Spleen (tissue), 11 donors: ENCODE results near the gene ANKRD44. TPM values are rescaled to one million over a fixed set of nuclear protein-coding genes. Genes with fewer than 3 reads are reported as not detected.

Source experiments
- DNase-seq: peaks from one replicate; pipeline ENCODE4 v3.0.0-alpha.2; 2020
- H3K27ac ChIP-seq, 8 donors: fragments of 200-600 bp; sonication (generic) in 7 of 8; 1 replicate in 4 of 8; 2 replicates in 4 of 8; pipeline versions ENCODE4 v1.5.0 to v1.8.0; 2016 to 2021; ENCODE audit warnings: inconsistent platforms in 4 of 8, mild to moderate bottlenecking in 4 of 8, moderate library complexity in 1 of 8
- H3K27me3 ChIP-seq, 7 donors: fragments of 200-600 bp; sonication (generic) in 6 of 7; replicated peaks in 1 of 7; 1 replicate in 4 of 7; 2 replicates in 3 of 7; pipeline versions ENCODE4 v1.5.0 to v1.8.0; 2016 to 2021; ENCODE audit warnings: inconsistent platforms in 3 of 7, mild to moderate bottlenecking in 1 of 7
- H3K36me3 ChIP-seq, 6 donors: fragments of 200-600 bp; sonication (generic) in 5 of 6; 1 replicate in 4 of 6; 2 replicates in 2 of 6; pipeline versions ENCODE4 v1.5.0 to v1.8.0; 2016 to 2021; ENCODE audit warnings: inconsistent platforms in 2 of 6
- H3K4me1 ChIP-seq, 6 donors: fragments of 200-600 bp; sonication (generic) in 5 of 6; 1 replicate in 3 of 6; 2 replicates in 3 of 6; pipeline versions ENCODE4 v1.5.0 to v1.8.0; 2016 to 2021; ENCODE audit warnings: inconsistent platforms in 3 of 6
- H3K4me3 ChIP-seq, 8 donors: fragments of 200-600 bp; sonication (generic) in 7 of 8; 1 replicate in 4 of 8; 2 replicates in 4 of 8; pipeline versions ENCODE4 v1.5.0 to v1.8.0; 2016 to 2021; ENCODE audit warnings: inconsistent platforms in 4 of 8, mild to moderate bottlenecking in 4 of 8, moderate library complexity in 2 of 8
- H3K9me3 ChIP-seq, 8 donors: fragments of 200-600 bp; sonication (generic) in 7 of 8; 1 replicate in 4 of 8; 2 replicates in 4 of 8; pipeline versions ENCODE4 v1.5.0 to v1.8.0; 2016 to 2021; ENCODE audit warnings: inconsistent platforms in 4 of 8
- POLR2A ChIP-seq, 3 donors: fragments of 450-650 bp; IDR thresholded peaks; one replicate each; pipeline ENCODE4 v1.5.1; 2017; ENCODE audit warnings: antibody characterized with exemption in 3 of 3, mild to moderate bottlenecking in 1 of 3
- POLR2AphosphoS5 ChIP-seq, 3 donors: sonication (generic); formaldehyde crosslinking; IDR thresholded peaks; one replicate each; pipeline ENCODE4 v1.5.1; 2017; ENCODE audit warnings: antibody characterized with exemption in 3 of 3
- WGBS, 5 donors: extraction: QIAGEN DNeasy Blood & Tissue Kit in 3 of 5; methylation state at CpG; one replicate each; pipeline versions ENCODE4 v1.1.5 to v1.1.7; 2013 to 2018; 5-methylcytosine and 5-hydroxymethylcytosine counted together
- intact Hi-C: fragments of 100-400 bp; cut with DNase I; formaldehyde crosslinking; loops from one replicate; pipeline ENCODE4 v1.15.0; 2023; ENCODE audit warnings: low total_unique reads
- polyA plus RNA-seq, 3 donors: library from polyadenylated mRNA; stranded (reverse); fragments of 200-250 nt; gene quantifications; one replicate each; pipeline ENCODE4 v1.2.1, GENCODE V29; 2013
- total RNA-seq, 7 donors: library from RNA; depleted of rRNA in 3 of 7; stranded (reverse); fragments of >200 nt in 3 of 7; fragmentation: NEBNext Ultra II Directional in 4 of 7; extraction: Animal tissue kit (Norgen Biotek cat#: 25700) in 4 of 7; gene quantifications; one replicate each; pipeline versions ENCODE4 v1.1.0 to v1.2.1, GENCODE V29; 2016 to 2021
- TF ChIP-seq, protein P1 (sequence below), 11 experiments: fragments of 200-600 bp in 7 of 11; fragments of 450-650 bp in 4 of 11; sonication (generic) in 4 of 11; IDR thresholded peaks in 8 of 11; conservative IDR thresholded peaks in 3 of 11; 1 replicate in 7 of 11; 2 replicates in 4 of 11; pipeline versions ENCODE4 v1.4.0 to v1.8.0; 2016 to 2021; ENCODE audit warnings: antibody characterized with exemption in 11 of 11, inconsistent platforms in 4 of 11, mild to moderate bottlenecking in 1 of 11
- donor health status: healthy with polysubstance abuse.
- donor health status: DM: no; HTN: no; CAD: no; lungs with moderate emphysema.
- donor health status: DM: no; HTN: no; CAD: no.
- donor health status: Bipolar disorder and iron deficiency.
- donor health status: healthy.
- donor health status: DM: no; HTN: no; CAD: no.
- donor health status: DM: yes; HTN: yes; CAD: no.

ANKRD44 gene
- total and polyA plus RNA-seq, 10 donors, result 16.0 to 183 (median 140) TPM

- Histone ChIP-seq H3K36me3 (no peaks in the 10 kb centered on the region), H3K4me1 (peaks cover 0 to 3% (median 0%) of the 10 kb centered on the region in 6 donors), H3K4me3 (no peak overlapping the region), H3K9me3 (no peaks in the 10 kb centered on the region), H3K27me3 (no peaks in the 10 kb centered on the region), H3K27ac (no peak overlapping the region)
- DNase-seq, result no peak
- intact Hi-C loops, result no loop called here
- TF ChIP-seq, protein P1, sequence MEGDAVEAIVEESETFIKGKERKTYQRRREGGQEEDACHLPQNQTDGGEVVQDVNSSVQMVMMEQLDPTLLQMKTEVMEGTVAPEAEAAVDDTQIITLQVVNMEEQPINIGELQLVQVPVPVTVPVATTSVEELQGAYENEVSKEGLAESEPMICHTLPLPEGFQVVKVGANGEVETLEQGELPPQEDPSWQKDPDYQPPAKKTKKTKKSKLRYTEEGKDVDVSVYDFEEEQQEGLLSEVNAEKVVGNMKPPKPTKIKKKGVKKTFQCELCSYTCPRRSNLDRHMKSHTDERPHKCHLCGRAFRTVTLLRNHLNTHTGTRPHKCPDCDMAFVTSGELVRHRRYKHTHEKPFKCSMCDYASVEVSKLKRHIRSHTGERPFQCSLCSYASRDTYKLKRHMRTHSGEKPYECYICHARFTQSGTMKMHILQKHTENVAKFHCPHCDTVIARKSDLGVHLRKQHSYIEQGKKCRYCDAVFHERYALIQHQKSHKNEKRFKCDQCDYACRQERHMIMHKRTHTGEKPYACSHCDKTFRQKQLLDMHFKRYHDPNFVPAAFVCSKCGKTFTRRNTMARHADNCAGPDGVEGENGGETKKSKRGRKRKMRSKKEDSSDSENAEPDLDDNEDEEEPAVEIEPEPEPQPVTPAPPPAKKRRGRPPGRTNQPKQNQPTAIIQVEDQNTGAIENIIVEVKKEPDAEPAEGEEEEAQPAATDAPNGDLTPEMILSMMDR (IDR thresholded peaks at IDR 0.05 in 8 of 11, conservative IDR thresholded peaks at IDR 0.05 in 3 of 11), result no peak
- TF ChIP-seq POLR2AphosphoS5 (IDR thresholded peaks at IDR 0.05) (no peak), POLR2A (IDR thresholded peaks at IDR 0.05) (no peak)
- 49 to 62% (median 57%) methylated on average over 7 of the region's 7 CpGs for WGBS, 5 donors
These were observed 29.1 kb upstream of the ANKRD44 start for GRCh38 chr2:197339496-197340220.

DNA sequence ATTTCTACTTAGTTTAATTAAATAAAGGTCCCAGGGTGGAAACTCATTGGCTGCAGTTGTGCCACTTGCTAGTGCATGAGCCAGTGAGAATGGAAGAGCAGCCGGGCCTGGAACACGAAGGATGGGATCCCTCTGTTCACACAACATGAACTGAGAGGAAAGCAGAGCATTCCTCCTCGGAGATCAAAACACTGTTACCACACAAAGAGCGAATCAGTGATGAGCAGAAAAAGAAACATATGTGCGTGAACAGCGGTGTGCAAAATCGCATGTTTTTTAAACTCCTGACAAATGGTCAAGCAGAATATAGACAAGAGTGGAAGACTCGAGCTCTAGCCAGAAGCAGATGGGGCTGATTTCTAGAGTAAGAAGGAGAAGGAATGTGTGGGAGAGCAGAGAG lies 28.4 kb upstream of the ANKRD44 start:
- Histone ChIP-seq H3K36me3 (no peaks in the 10 kb centered on the region), H3K27ac (no peak overlapping the region), H3K27me3 (no peaks in the 10 kb centered on the region), H3K9me3 (no peaks in the 10 kb centered on the region), H3K4me1 (peaks cover 0 to 3% (median 0%) of the 10 kb centered on the region in 6 donors), H3K4me3 (no peak overlapping the region)
- no peak for DNase-seq
- intact Hi-C loops, result no loop called here
- 84 to 89% (median 86%) methylated on average over 8 of the region's 8 CpGs for WGBS, 5 donors
- TF ChIP-seq, protein P1 (IDR thresholded peaks at IDR 0.05 in 8 of 11, conservative IDR thresholded peaks at IDR 0.05 in 3 of 11), result no peak
- no peak for TF ChIP-seq POLR2A (IDR thresholded peaks at IDR 0.05)

GRCh38 chr2:197332641-197333040 lies 22.1 kb upstream of the ANKRD44 start:
- no peak overlapping the region for H3K27ac ChIP-seq
- peaks cover 0 to 14% (median 9%) of the 10 kb centered on the region in 6 donors for H3K4me1 ChIP-seq
- peaks cover 0 to 5% (median 0%) of the 10 kb centered on the region in 8 donors for H3K9me3 ChIP-seq
- WGBS, 5 donors, result 92 to 95% (median 93%) methylated on average over 2 of the region's 2 CpGs
- TF ChIP-seq POLR2A (IDR thresholded peaks at IDR 0.05) (no peak), POLR2AphosphoS5 (IDR thresholded peaks at IDR 0.05) (no peak)
- TF ChIP-seq, protein P1 (IDR thresholded peaks at IDR 0.05 in 8 of 11, conservative IDR thresholded peaks at IDR 0.05 in 3 of 11), result no peak
- intact Hi-C loops, result no loop called here
- H3K27me3 ChIP-seq, result no peaks in the 10 kb centered on the region
- no peak for DNase-seq
- H3K4me3 ChIP-seq, result no peak overlapping the region
- H3K36me3 ChIP-seq, result no peaks in the 10 kb centered on the region

- H3K9me3 ChIP-seq, result peaks cover 0 to 5% (median 0%) of the 10 kb centered on the region in 8 donors
- no peak overlapping the region for H3K4me3 ChIP-seq
- no peak for TF ChIP-seq POLR2AphosphoS5 (IDR thresholded peaks at IDR 0.05)
- no peak for TF ChIP-seq POLR2A (IDR thresholded peaks at IDR 0.05)
- TF ChIP-seq, protein P1 (IDR thresholded peaks at IDR 0.05 in 8 of 11, conservative IDR thresholded peaks at IDR 0.05 in 3 of 11), result no peak
- H3K27me3 ChIP-seq, result no peaks in the 10 kb centered on the region
- no peak for DNase-seq
- no peaks in the 10 kb centered on the region for H3K36me3 ChIP-seq
- 60 to 72% (median 67%) methylated on average over 5 of the region's 5 CpGs for WGBS, 5 donors
- intact Hi-C loops, result no loop called here
- peak overlapping the region in 4 of 8 donors; percentile 19 to 50 (median 40) for H3K27ac ChIP-seq
- H3K4me1 ChIP-seq, result peaks cover 6 to 47% (median 35%) of the 10 kb centered on the region in 6 donors
These were observed 17.9 kb upstream of the ANKRD44 start for GRCh38 chr2:197328461-197328860.
